ENCODE results near the gene ZFP90. TPM values are rescaled to one million over a fixed set of nuclear protein-coding genes. Genes with fewer than 3 reads are reported as not detected.

The ZFP90 gene
- total RNA-seq, 3 donors from 2014 or later (not counting 1 experiment from before 2014, with no cell fraction given), result 23.1 to 36.0 (median 35.3) TPM

- Histone ChIP-seq H3K9me3 (ENCODE audit: control insufficient read depth, insufficient read depth, low read length) (no peaks in the 10 kb centered on the region), H3K27me3 (ENCODE audit: control insufficient read depth, insufficient read depth, low read length) (no peaks in the 10 kb centered on the region), H3K4me1 (ENCODE audit: control insufficient read depth, insufficient read depth, low read length) (peaks cover 6% of the 10 kb centered on the region), H3K36me3 (ENCODE audit: control insufficient read depth, insufficient read depth, low read length) (no peaks in the 10 kb centered on the region), H3K4me3 (ENCODE audit: low read length) (no peak overlapping the region), H3K27ac (ENCODE audit: low read length) (no peak overlapping the region)
- peaks cover 2 to 4% of the 10 kb centered on the region in 2 donors for H3K9me3 Mint-ChIP-seq
- H3K4me3 Mint-ChIP-seq, result no peak overlapping the region
- whole genome bisulfite sequencing (ENCODE audit: insufficient coverage), result 24% methylated on average over 26 of the region's 26 CpGs
- no peaks in the 10 kb centered on the region for H3K36me3 Mint-ChIP-seq
- H3K4me1 Mint-ChIP-seq, result peaks cover 5 to 6% of the 10 kb centered on the region in 2 donors
- intact Hi-C loops (cut with micrococcal nuclease), result no loop called here
- peak; percentile 42 to 67 for DNase-seq
- H3K27ac Mint-ChIP-seq, result no peak overlapping the region
- peak; percentile 38 for TF ChIP-seq CTCF (IDR thresholded peaks at IDR 0.05)
- peak; percentile 60 to 87 (median 70) for ATAC-seq
- peaks cover 0 to 3% of the 10 kb centered on the region in 2 donors for H3K27me3 Mint-ChIP-seq (ENCODE audit: low read depth in 2 of 2)
Measured at GRCh38 chr16:68590201-68590994, 51.3 kb downstream of the ZFP90 start.

GRCh38 chr16:68592466-68593337 is 53.6 kb downstream of the ZFP90 start:
- 89% methylated on average over 5 of the region's 5 CpGs for WGBS (ENCODE audit: insufficient coverage)
- no peaks in the 10 kb centered on the region for H3K36me3 ChIP-seq (ENCODE audit: control insufficient read depth, insufficient read depth, low read length)
- peaks cover 6% of the 10 kb centered on the region for H3K4me1 ChIP-seq (ENCODE audit: control insufficient read depth, insufficient read depth, low read length)
- peak; percentile 41 for TF ChIP-seq CTCF (IDR thresholded peaks at IDR 0.05)
- no peak overlapping the region for H3K27ac Mint-ChIP-seq
- peaks cover 5 to 6% of the 10 kb centered on the region in 2 donors for H3K4me1 Mint-ChIP-seq
- ATAC-seq (peak; percentile 42 to 55 (median 49)), DNase-seq (peak in 1 of 2 donors; percentile 64)
- H3K27me3 ChIP-seq (ENCODE audit: control insufficient read depth, insufficient read depth, low read length), result no peaks in the 10 kb centered on the region
- H3K9me3 Mint-ChIP-seq, result peaks cover 2 to 4% of the 10 kb centered on the region in 2 donors
- H3K27me3 Mint-ChIP-seq (ENCODE audit: low read depth in 2 of 2), result peaks cover 0 to 3% of the 10 kb centered on the region in 2 donors
- H3K4me3 ChIP-seq (ENCODE audit: low read length), result no peak overlapping the region
- H3K27ac ChIP-seq (ENCODE audit: low read length), result no peak overlapping the region
- H3K9me3 ChIP-seq (ENCODE audit: control insufficient read depth, insufficient read depth, low read length), result no peaks in the 10 kb centered on the region
- H3K4me3 Mint-ChIP-seq, result no peak overlapping the region
- intact Hi-C loops (cut with micrococcal nuclease), result loop anchor here (2.0 kb wide), 1 partner anchor 64 kb away; no protein-coding TSS in a partner anchor
- H3K36me3 Mint-ChIP-seq, result no peaks in the 10 kb centered on the region

GRCh38 chr16:68596266-68596665 is 57.2 kb downstream of the ZFP90 start:
- Histone ChIP-seq H3K27ac (ENCODE audit: low read length) (no peak overlapping the region), H3K36me3 (ENCODE audit: control insufficient read depth, insufficient read depth, low read length) (no peaks in the 10 kb centered on the region), H3K27me3 (ENCODE audit: control insufficient read depth, insufficient read depth, low read length) (no peaks in the 10 kb centered on the region), H3K4me1 (ENCODE audit: control insufficient read depth, insufficient read depth, low read length) (no peaks in the 10 kb centered on the region), H3K4me3 (ENCODE audit: low read length) (no peak overlapping the region), H3K9me3 (ENCODE audit: control insufficient read depth, insufficient read depth, low read length) (no peaks in the 10 kb centered on the region)
- intact Hi-C loops (cut with micrococcal nuclease), result no loop called here
- Mint-ChIP-seq H3K9me3 (peaks cover 0 to 4% of the 10 kb centered on the region in 2 donors), H3K4me1 (no peaks in the 10 kb centered on the region), H3K27ac (no peak overlapping the region), H3K4me3 (no peak overlapping the region), H3K27me3 (ENCODE audit: low read depth in 2 of 2) (peaks cover 0 to 3% of the 10 kb centered on the region in 2 donors), H3K36me3 (no peaks in the 10 kb centered on the region)
- ATAC-seq (no peak), DNase-seq (no peak)
- WGBS (ENCODE audit: insufficient coverage), result 94% methylated on average over 5 of the region's 6 CpGs
- TF ChIP-seq CTCF (IDR thresholded peaks at IDR 0.05), result no peak

Measured in natural killer cell (primary cell).